Measurements from ENCODE around the gene WDR49. TPM values are rescaled to one million over a fixed set of nuclear protein-coding genes. Genes with fewer than 3 reads are reported as not detected.

Gene WDR49
- total RNA-seq: 1 to 10 TPM in 8 of 9 donors, under 1 TPM in 1; 0.86 to 8.7 (median 1.9) TPM
- polyA plus RNA-seq: under 1 TPM; 0.03 to 0.23 TPM
- long read RNA-seq, donor 1: 0 reads
- long read RNA-seq, donor 2, partial matches to known transcripts: 0 of 1 reads
- long read RNA-seq, donor 2, other reads (novel, unspliced or antisense): 1 of 1 reads
- long read RNA-seq, donor 3: 0 reads

DNA sequence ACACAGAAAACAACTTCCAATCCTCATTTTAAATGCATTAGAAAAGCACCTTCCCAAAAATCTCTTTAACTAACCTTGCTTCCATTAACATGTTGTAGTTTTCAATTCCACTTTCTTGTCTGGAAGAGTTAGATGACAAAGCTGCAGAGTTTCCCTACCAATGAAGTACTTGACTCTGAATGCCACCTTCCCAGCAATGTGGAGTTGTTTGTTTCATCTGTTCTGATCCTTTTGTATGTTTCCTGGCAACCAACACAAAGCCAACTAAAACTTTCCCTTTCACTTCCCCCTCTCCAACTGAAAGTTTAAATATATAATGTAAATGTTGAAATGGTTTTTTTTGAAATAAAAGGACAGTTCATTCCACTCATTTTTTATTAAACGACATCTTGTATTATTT is at the start of gene WDR49:
TSS of gene WDR49 (minus strand) at position 183 of the 400 bp plus-strand sequence. CDS start 517 bp downstream, outside the sequence.
- peak in 3 of 4 donors; percentile 47 to 65 (median 58) for ATAC-seq
- H3K4me3 ChIP-seq: peak within 1 kb of the TSS in 3 of 12 donors; percentile 9 to 27 (median 15)

DNA sequence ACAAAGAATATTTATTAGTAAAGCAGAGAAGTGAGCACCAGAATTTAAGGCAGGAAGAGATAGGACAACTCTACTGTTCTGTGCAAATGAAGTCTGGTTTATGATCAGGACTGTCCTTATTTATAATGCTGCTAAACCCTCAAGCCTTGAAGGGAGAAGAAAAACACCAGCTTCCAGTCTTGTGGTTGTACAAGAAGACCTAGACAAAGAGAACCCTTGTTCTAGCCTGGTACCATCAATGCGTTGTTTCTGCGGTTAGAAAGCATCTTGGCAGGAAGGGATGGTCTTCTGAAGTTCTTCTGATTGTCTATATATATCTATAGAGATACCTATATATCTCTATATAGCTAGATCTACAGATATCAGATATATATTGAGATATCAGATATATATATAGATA is 47.2 kb upstream of the WDR49 start:
- Histone ChIP-seq H3K27me3 (no peaks in the 10 kb centered on the region), H3K27ac (no peak overlapping the region), H3K4me3 (no peak overlapping the region), H3K4me1 (peaks cover 0 to 13% (median 0%) of the 10 kb centered on the region in 12 donors), H3K9me3 (no peaks in the 10 kb centered on the region), H3K36me3 (peaks cover 0 to 66% (median 38%) of the 10 kb centered on the region in 9 donors)
- ATAC-seq (no peak), DNase-seq (no peak)
- WGBS, 4 donors: 93 to 100% (median 96%) methylated on average over 2 of the region's 2 CpGs
- TF ChIP-seq CTCF (IDR thresholded peaks at IDR 0.05) (no peak), POLR2A (IDR thresholded peaks at IDR 0.05) (no peak)
- intact Hi-C loops (cut with DNase I): no loop called here

More for the DNA sequence above, at the start of gene WDR49:
- peak within 1 kb of the TSS in 1 of 12 donors; percentile 68 for H3K27ac ChIP-seq
- intact Hi-C loops (cut with DNase I): no loop called here
- no peaks in the 10 kb centered on the region for H3K36me3 ChIP-seq
- TF ChIP-seq POLR2A (IDR thresholded peaks at IDR 0.05) (no peak), CTCF (IDR thresholded peaks at IDR 0.05) (no peak)
- no peak for DNase-seq
- peaks cover 0 to 22% (median 0%) of the 10 kb centered on the region in 12 donors for H3K4me1 ChIP-seq
- H3K9me3 ChIP-seq: no peaks in the 10 kb centered on the region
- no peaks in the 10 kb centered on the region for H3K27me3 ChIP-seq
- WGBS, 4 donors: 67 to 74% (median 71%) methylated on average over 1 of the region's 1 CpG

DNA sequence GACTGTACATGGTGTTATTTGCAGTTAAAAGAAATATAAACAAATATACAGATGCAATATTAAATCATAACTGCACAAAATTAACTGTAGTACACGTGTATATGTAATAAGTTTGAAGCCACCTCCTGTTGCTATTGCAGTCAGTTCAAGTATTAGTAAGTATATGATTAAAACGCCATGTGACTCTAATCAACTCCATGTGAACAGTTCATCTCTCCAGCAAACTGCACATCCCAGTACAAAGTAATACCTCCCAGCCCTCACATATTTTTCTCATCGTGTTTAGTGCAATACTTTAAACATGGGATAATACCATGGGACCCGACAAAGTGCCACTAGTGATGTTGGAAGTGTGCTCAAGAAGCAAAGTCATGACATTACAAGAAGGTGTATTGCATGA is 46.3 kb upstream of the WDR49 start:
- no peak overlapping the region for H3K4me3 ChIP-seq
- no peaks in the 10 kb centered on the region for H3K9me3 ChIP-seq
- WGBS, 4 donors: 82 to 91% (median 90%) methylated on average over 4 of the region's 4 CpGs
- H3K27ac ChIP-seq: no peak overlapping the region
- ATAC-seq (no peak), DNase-seq (no peak)
- intact Hi-C loops (cut with DNase I): no loop called here
- H3K27me3 ChIP-seq: no peaks in the 10 kb centered on the region
- peaks cover 0 to 13% (median 0%) of the 10 kb centered on the region in 12 donors for H3K4me1 ChIP-seq
- H3K36me3 ChIP-seq: peaks cover 0 to 72% (median 47%) of the 10 kb centered on the region in 9 donors
- TF ChIP-seq POLR2A (IDR thresholded peaks at IDR 0.05) (no peak), CTCF (IDR thresholded peaks at IDR 0.05) (no peak)

- ATAC-seq (no peak), DNase-seq (no peak)
- no peak overlapping the region for H3K4me3 ChIP-seq
- no peak for TF ChIP-seq POLR2A (IDR thresholded peaks at IDR 0.05)
- TF ChIP-seq CTCF (IDR thresholded peaks at IDR 0.05): no peak
- no peaks in the 10 kb centered on the region for H3K9me3 ChIP-seq
- peaks cover 0 to 79% (median 60%) of the 10 kb centered on the region in 9 donors for H3K36me3 ChIP-seq
- WGBS, 4 donors: 70 to 78% (median 77%) methylated on average over 2 of the region's 2 CpGs
- peaks cover 0 to 13% (median 0%) of the 10 kb centered on the region in 12 donors for H3K4me1 ChIP-seq
- no peak overlapping the region for H3K27ac ChIP-seq
- intact Hi-C loops (cut with DNase I): no loop called here
- no peaks in the 10 kb centered on the region for H3K27me3 ChIP-seq
Measured at GRCh38 chr3:167694121-167694520, 40.4 kb upstream of the WDR49 start.

All from heart left ventricle (tissue), 16 donors.